Body of pancreas (tissue), 4 donors: ENCODE data around the gene WSB1. TPM values are rescaled to one million over a fixed set of nuclear protein-coding genes. Genes with fewer than 3 reads are reported as not detected.

Source experiments
- ATAC-seq: fragments of 150-250 bp; one replicate; pipeline ENCODE4 v1.9.1; 2016
- DNase-seq, 4 donors: peaks; one replicate each; pipeline ENCODE4 v3.0.0-alpha.2; 2019
- H3K27ac ChIP-seq, 4 donors: fragments of 200-600 bp; sonication (generic); 1 replicate in 3 of 4; 2 replicates in 1 of 4; pipeline versions ENCODE4 v1.5.1 to v1.6.1; 2016 to 2019; ENCODE audit warnings: mild to moderate bottlenecking in 1 of 4, mixed read lengths in 1 of 4, moderate library complexity in 1 of 4
- H3K27me3 ChIP-seq, 2 donors: fragments of 200-600 bp; sonication (generic); one replicate each; pipeline ENCODE4 v1.6.0; 2016; ENCODE audit warnings: mild to moderate bottlenecking in 1 of 2
- H3K36me3 ChIP-seq, 2 donors: fragments of 200-600 bp; sonication (generic); replicated peaks in 1 of 2; 2 replicates each; pipeline ENCODE4 v1.5.1; 2016; ENCODE audit warnings: low read depth in 2 of 2; ENCODE audit not compliant: insufficient read depth in 1 of 2
- H3K4me1 ChIP-seq: fragments of 200-600 bp; sonication (generic); one replicate; pipeline ENCODE4 v1.6.0; 2016
- H3K4me3 ChIP-seq, 2 donors: fragments of 200-600 bp; sonication (generic); 1 replicate in 1 of 2; 2 replicates in 1 of 2; pipeline ENCODE4 v1.5.1; 2016 to 2019
- H3K9me3 ChIP-seq, 3 donors: fragments of 200-600 bp; sonication (generic); 1 replicate in 2 of 3; 2 replicates in 1 of 3; pipeline ENCODE4 v1.5.1; 2016
- POLR2A ChIP-seq, 3 donors: fragments of 450-650 bp; IDR thresholded peaks; one replicate each; pipeline ENCODE4 v1.6.1; 2016; ENCODE audit warnings: antibody characterized with exemption in 3 of 3, mild to moderate bottlenecking in 2 of 3
- whole genome bisulfite sequencing, 2 donors: methylation state at CpG; one replicate each; pipeline ENCODE4 v1.1.5; 2017; 5-methylcytosine and 5-hydroxymethylcytosine counted together
- intact Hi-C: fragments of 100-400 bp; cut with DNase I; formaldehyde crosslinking; loops from one replicate; pipeline ENCODE4 v1.15.1; 2023
- total RNA-seq, 2 donors: library from RNA; depleted of rRNA; stranded (reverse); fragments of >200 nt; gene quantifications; one replicate each; pipeline ENCODE4 v1.1.0, GENCODE V29; 2016
- TF ChIP-seq, protein P1 (sequence below), 7 experiments: fragments of 450-650 bp in 4 of 7; fragments of 200-600 bp in 3 of 7; sonication (generic) in 3 of 7; IDR thresholded peaks; one replicate each; pipeline ENCODE4 v1.5.1; 2016 to 2019; ENCODE audit warnings: antibody characterized with exemption in 7 of 7

WSB1 gene
- total RNA-seq, 2 donors from 2014 or later, result 106 to 147 TPM

DNA sequence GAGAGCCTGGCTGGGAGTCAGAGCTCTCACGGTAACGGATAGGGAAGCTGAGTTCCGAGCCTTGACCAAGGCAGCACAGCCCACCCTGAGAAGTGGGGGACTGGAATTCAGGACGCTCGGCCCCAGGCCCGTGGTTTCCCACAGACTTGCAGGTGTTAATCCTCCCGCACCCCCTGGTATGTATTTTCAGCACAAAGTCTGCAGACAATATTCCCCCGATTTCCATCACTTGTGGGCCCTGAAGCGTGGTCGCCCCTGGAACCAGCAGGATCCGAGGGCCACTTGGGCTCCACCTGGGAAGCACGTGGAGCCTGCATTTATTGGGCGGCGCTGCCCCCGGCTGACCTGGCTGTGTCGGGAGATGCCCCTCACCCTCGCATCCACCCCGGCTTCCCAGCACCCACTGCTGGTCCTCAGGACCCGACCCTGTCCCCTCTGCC lies 60.2 kb downstream of the WSB1 start:
- 0 to 9% methylated on average over 5 to 19 of the region's 19 CpGs for WGBS, 2 donors
- Histone ChIP-seq H3K9me3 (no peaks in the 10 kb centered on the region), H3K4me1 (peaks cover 19% of the 10 kb centered on the region), H3K4me3 (peak overlapping the region in 1 of 2 donors; percentile 43), H3K36me3 (no peaks in the 10 kb centered on the region), H3K27ac (peak overlapping the region in 3 of 4 donors; percentile 96 to 97 (median 96)), H3K27me3 (no peaks in the 10 kb centered on the region)
- DNase-seq, result no peak
- TF ChIP-seq POLR2A (IDR thresholded peaks at IDR 0.05), result no peak
- intact Hi-C loops, result no loop called here
- no peak for ATAC-seq

DNA sequence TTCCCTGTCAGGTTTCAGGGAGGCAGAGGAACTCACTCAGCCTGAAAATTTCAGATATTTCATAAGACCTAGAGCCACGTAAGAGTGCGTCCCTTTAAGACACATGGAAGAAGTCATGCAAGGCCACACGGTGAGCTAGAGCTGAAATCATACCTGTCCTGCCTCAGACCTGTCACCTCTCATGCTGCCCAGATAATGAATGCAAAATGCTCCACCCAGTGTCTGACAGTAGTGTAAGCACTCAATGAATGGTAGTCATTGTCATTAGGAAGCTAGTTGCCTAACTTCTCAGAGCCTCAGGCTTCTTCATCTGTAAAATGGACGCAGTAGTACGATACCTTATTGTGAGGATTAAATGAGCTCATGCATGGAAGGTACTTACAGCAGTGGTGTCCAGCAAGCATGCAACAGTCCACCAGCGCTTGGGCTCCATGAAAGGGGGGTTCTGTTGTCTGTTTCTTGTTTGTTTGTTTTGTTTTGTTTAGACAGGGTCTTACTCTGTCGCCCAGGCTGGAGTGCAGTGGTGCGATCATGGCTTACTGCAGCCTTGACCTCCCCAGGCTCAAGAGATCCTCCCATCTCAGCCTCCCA lies 60.7 kb downstream of the WSB1 start:
- H3K4me3 ChIP-seq, result no peak overlapping the region
- peaks cover 19% of the 10 kb centered on the region for H3K4me1 ChIP-seq
- ATAC-seq, result peak; percentile 21
- no peaks in the 10 kb centered on the region for H3K9me3 ChIP-seq
- no peaks in the 10 kb centered on the region for H3K36me3 ChIP-seq
- TF ChIP-seq, protein P1, sequence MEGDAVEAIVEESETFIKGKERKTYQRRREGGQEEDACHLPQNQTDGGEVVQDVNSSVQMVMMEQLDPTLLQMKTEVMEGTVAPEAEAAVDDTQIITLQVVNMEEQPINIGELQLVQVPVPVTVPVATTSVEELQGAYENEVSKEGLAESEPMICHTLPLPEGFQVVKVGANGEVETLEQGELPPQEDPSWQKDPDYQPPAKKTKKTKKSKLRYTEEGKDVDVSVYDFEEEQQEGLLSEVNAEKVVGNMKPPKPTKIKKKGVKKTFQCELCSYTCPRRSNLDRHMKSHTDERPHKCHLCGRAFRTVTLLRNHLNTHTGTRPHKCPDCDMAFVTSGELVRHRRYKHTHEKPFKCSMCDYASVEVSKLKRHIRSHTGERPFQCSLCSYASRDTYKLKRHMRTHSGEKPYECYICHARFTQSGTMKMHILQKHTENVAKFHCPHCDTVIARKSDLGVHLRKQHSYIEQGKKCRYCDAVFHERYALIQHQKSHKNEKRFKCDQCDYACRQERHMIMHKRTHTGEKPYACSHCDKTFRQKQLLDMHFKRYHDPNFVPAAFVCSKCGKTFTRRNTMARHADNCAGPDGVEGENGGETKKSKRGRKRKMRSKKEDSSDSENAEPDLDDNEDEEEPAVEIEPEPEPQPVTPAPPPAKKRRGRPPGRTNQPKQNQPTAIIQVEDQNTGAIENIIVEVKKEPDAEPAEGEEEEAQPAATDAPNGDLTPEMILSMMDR (IDR thresholded peaks at IDR 0.05), result no peak
- 59 to 63% methylated on average over 8 of the region's 8 CpGs for WGBS, 2 donors
- intact Hi-C loops, result no loop called here
- peak overlapping the region in 3 of 4 donors; percentile 96 to 97 (median 96) for H3K27ac ChIP-seq
- peak in 3 of 4 donors; percentile 29 to 36 (median 33) for DNase-seq
- no peaks in the 10 kb centered on the region for H3K27me3 ChIP-seq

DNA sequence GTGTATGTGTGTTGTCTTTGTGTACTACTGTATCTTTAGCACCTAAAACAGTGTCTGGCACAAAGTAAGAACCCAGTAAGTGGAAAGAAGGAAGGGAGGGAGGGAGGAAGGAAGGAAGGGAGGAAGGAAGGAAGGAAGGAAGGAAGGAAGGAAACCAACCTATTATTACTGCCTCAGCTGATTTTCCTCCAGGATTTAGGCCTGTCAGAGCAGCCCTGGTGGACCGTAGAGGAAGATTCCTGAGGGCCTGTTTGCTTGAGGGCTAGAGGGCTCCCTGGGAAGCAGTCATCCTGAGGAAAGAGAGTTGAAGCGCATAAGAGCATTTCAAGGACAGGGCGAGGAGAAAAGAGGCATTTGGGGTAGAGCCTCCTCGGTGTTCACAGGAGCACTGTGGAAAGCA lies 61.5 kb downstream of the WSB1 start:
- H3K27ac ChIP-seq, result no peak overlapping the region
- no peaks in the 10 kb centered on the region for H3K36me3 ChIP-seq
- WGBS, 2 donors, result 71 to 89% methylated on average over 4 of the region's 4 CpGs
- no peak overlapping the region for H3K4me3 ChIP-seq
- H3K27me3 ChIP-seq, result no peaks in the 10 kb centered on the region
- H3K9me3 ChIP-seq, result no peaks in the 10 kb centered on the region
- H3K4me1 ChIP-seq, result peaks cover 19% of the 10 kb centered on the region
- ATAC-seq, result no peak
- no peak for DNase-seq
- intact Hi-C loops, result no loop called here
- no peak for TF ChIP-seq POLR2A (IDR thresholded peaks at IDR 0.05)
- TF ChIP-seq, protein P1 (IDR thresholded peaks at IDR 0.05), result no peak

DNA sequence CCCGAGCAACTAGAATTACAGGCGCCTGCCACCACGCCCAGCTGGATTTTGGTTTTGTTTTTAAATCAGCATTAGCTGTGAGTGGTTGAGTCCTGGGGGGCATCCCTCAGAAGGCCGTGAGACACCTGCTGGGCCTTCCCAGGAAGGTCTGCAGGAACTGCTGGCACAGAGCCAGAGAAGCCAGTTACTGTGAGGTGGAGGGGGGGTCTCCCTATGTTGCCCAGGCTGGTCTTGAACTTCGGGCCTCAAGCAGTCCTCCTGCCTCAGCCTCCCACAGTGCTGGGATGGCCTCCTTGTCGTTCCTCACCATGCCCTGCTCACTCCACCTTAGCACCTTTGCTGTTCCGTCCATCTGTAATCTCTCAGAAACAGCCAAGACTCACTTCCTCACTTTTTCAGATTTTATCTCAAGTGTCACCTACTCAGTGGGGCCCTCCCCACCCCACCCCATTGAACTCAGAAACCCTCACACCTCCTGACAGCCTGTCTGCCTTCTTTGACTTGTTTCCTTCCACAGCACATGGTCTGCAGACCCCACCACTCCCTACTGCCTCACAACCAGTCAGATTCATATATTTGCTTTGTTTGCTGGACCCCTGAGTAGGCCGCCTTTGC lies 62.3 kb downstream of the WSB1 start:
- ATAC-seq, result no peak
- intact Hi-C loops, result no loop called here

DNA sequence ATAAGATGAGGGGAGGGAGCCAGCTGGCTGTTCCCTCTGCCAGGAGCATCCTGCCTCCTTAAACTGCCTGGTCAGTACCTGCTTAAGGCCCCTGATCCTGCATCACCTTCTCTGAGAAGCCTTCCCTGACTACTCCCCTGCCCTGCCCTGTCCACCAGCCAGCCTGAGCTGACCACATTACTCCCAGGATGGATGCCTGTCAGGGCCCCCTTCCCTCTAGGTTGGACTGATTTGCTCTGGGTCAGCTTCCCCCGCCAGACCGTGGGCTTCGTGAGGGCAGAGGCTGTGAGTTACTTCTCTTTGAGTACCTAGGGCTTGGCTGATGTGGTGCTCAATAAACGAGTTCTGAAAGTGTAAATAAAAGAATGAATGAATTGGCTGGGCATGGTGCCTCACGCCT lies 63.3 kb downstream of the WSB1 start:
- no peak overlapping the region for H3K4me3 ChIP-seq
- no peaks in the 10 kb centered on the region for H3K36me3 ChIP-seq
- no peak for TF ChIP-seq POLR2A (IDR thresholded peaks at IDR 0.05)
- TF ChIP-seq, protein P1 (IDR thresholded peaks at IDR 0.05), result no peak
- H3K9me3 ChIP-seq, result no peaks in the 10 kb centered on the region
- ATAC-seq (no peak), DNase-seq (no peak)
- WGBS, 2 donors, result 69 to 88% methylated on average over 3 to 5 of the region's 5 CpGs
- H3K27me3 ChIP-seq, result no peaks in the 10 kb centered on the region
- peaks cover 16% of the 10 kb centered on the region for H3K4me1 ChIP-seq
- no peak overlapping the region for H3K27ac ChIP-seq
- intact Hi-C loops, result no loop called here

More for the DNA sequence above, 62.3 kb downstream of the WSB1 start:
- 83 to 86% methylated on average over 7 to 8 of the region's 8 CpGs for WGBS, 2 donors
- Histone ChIP-seq H3K27me3 (no peaks in the 10 kb centered on the region), H3K27ac (no peak overlapping the region), H3K36me3 (no peaks in the 10 kb centered on the region), H3K4me1 (peaks cover 19% of the 10 kb centered on the region), H3K4me3 (no peak overlapping the region), H3K9me3 (no peaks in the 10 kb centered on the region)
- no peak for TF ChIP-seq POLR2A (IDR thresholded peaks at IDR 0.05)
- TF ChIP-seq, protein P1 (IDR thresholded peaks at IDR 0.05), result no peak
- no peak for DNase-seq
